C4-2B (cell line): ENCODE data around the gene TBC1D9.

Experiments
- H3K27ac ChIP-seq: fragments of 450-650 bp; 2 replicates; pipeline ENCODE4 v1.5.1; 2017
- ZFX ChIP-seq: fragments of 450-650 bp; IDR thresholded peaks from 2 replicates; pipeline ENCODE4 v1.6.1; 2017
- TF ChIP-seq, protein P1 (sequence below): fragments of 450-650 bp; conservative IDR thresholded peaks from 2 replicates; pipeline ENCODE4 v1.5.1; 2017; ENCODE audit warnings: mild to moderate bottlenecking

The TBC1D9 gene

DNA sequence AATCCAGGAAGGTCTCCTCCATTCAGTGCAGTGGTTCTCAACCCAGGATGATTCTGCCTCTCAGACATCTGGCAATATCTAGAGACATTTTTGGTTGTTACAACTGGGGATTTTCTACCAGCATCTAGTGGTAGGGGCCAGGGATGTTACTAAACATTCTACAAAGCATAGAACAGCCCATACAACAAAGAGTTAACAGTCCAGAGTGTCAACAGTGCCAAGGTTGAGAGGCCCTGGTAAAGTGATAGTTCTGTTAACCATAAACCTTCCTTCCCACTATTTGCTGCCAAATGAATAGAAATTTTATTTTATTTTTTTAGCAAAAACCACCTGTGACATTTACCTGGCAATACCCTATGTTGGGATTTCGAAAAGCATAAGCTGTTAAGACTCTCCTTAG is 94.6 kb downstream of the TBC1D9 start:
- no peak overlapping the region for H3K27ac ChIP-seq

DNA sequence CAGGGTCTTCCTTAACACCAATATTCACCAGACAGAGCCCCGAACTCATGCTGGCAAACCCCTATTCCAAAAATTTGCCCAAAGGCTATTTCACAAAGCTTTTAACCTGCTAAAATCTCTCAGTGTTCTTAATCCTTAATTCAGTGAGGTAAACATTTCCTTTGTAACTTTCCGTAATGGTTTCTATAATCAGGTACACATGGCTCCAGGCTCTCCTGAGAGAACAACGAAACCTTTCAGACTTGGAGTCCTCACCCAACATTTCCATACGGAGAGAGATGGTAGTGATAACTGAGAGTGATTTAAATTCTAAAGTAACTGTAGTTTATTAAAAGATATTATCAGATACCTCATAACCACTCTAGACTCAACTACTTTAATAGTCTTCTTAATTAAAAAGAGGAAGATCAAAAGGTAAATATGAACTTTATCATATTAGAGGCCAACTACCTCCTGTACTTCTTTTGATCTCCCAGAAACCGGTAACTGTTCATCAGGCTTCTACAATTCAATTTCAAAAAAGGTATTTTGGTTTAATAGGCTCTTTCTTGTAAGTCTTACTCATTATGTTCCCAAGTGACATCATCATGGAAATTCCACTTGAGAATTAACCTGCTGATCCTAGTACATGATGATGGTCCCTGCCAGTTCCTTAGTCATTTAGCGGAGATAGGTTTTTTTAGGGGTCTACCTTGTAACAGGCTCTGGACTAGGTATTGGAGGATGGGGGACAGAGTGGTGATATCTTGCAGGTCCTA is 96.1 kb downstream of the TBC1D9 start:
- no peak for TF ChIP-seq ZFX
- TF ChIP-seq, protein P1, sequence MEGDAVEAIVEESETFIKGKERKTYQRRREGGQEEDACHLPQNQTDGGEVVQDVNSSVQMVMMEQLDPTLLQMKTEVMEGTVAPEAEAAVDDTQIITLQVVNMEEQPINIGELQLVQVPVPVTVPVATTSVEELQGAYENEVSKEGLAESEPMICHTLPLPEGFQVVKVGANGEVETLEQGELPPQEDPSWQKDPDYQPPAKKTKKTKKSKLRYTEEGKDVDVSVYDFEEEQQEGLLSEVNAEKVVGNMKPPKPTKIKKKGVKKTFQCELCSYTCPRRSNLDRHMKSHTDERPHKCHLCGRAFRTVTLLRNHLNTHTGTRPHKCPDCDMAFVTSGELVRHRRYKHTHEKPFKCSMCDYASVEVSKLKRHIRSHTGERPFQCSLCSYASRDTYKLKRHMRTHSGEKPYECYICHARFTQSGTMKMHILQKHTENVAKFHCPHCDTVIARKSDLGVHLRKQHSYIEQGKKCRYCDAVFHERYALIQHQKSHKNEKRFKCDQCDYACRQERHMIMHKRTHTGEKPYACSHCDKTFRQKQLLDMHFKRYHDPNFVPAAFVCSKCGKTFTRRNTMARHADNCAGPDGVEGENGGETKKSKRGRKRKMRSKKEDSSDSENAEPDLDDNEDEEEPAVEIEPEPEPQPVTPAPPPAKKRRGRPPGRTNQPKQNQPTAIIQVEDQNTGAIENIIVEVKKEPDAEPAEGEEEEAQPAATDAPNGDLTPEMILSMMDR: no peak
- H3K27ac ChIP-seq: no peak overlapping the region

More for the DNA sequence above, 94.6 kb downstream of the TBC1D9 start:
- TF ChIP-seq, protein P1: no peak
- no peak for TF ChIP-seq ZFX

DNA sequence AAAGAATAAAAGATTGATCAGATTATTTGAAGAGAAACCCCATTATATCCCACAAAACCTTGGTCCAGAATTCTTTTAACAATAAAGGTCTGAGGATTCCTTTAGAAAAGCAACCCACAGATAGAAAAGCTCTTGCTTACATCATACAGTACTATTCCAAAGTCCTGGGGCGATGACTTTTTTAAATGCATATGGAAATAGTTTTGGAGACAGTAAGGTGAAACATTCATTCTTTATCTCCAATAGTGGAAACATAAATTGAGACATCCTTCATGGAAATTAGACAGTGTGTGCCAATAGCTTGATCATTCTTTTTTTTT is 101.7 kb downstream of the TBC1D9 start:
- no peak for TF ChIP-seq ZFX
- TF ChIP-seq, protein P1: no peak
- no peak overlapping the region for H3K27ac ChIP-seq

DNA sequence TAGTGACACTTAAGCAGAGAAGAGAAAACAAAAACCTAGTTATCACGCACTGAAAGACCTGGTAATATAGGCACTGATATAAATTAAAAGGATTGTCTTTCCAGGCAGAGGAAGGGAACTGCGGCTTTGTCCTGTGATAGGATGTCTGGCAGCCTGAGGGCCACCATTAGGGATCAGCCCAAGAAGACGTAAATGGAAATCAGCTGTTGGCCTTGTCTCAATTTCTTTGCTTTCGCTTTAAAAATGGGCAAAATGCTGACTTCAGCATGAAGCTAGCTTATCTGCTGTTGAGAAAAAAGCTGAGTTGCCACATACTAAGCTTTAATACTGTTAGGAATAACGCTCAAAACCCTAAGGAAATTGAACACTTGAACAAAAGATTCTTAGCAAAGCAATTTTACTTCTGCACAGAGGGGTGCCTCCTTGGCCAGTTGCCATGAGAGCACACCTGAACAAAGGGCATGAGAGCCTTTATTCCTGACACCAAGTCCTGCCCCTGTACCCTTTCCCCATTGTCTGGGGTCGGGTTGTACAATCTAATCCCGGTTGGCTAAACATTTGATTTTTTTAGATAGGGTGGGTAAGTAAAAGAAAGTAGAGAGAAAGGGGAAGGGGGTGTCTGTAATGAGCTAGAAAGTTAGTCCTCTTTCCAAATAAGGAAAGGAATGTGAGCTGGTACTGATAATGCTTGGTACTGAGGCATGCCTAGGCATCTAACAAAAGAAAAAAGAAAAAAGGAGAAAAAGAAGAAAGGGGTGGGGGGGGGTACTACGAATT is 102.3 kb downstream of the TBC1D9 start:
- H3K27ac ChIP-seq: no peak overlapping the region
- TF ChIP-seq, protein P1: no peak
- no peak for TF ChIP-seq ZFX

DNA sequence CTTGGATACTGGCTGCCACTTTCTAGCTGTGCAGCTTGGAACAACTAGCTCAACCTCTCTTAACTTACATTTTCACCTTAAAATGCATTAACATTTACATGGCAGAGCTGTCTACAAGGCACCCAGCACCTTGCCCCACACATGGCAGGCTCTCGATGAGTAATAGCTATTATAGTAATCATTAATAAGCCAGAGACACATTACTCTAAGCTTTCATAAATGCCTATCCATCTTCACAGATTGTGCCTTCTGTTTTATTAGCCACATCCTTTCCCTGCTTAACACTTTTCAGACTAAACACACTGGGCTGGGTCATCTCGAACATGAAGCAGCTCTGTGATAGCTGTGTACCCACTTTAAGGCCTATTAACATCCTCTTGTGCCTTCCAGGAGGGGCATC is 103.6 kb downstream of the TBC1D9 start:
- TF ChIP-seq ZFX: no peak
- TF ChIP-seq, protein P1: no peak
- H3K27ac ChIP-seq: no peak overlapping the region

DNA sequence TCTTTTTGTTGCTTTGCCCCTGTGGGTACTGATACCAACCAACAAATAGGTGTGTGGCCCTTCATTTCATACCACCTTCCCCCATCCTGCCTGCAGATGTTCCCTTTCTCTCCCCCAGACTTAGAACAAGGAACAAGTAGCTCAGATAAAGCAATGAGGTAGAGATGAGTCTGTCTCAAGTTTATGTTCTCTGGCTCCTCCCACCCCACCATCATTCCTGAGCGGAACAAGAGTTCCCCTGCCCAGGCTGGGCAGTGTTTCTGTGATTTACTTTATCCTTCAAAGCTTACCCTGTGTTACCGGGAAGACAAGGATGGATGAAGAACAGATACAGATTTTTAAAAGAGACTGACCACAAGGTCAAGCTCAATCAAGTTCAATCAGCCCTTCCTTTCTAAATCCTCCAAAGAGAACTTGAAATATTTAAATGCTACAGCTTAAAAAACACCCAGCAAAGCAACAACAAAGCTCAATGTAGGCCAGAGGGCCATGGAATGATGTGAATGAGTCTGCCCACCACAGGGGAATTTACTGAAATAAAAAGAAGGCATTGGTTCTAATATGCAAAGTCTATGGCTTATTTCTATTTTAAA is 107.4 kb downstream of the TBC1D9 start:
- H3K27ac ChIP-seq: no peak overlapping the region
- no peak for TF ChIP-seq ZFX
- TF ChIP-seq, protein P1: no peak
